ENCODE results near the gene DCTN2.
"Not testable (repeated sequence)": the region's sequence is repeated elsewhere in the genome, so short reads cannot be mapped to it uniquely, and the experiment has no call there.

The DCTN2 gene

DNA sequence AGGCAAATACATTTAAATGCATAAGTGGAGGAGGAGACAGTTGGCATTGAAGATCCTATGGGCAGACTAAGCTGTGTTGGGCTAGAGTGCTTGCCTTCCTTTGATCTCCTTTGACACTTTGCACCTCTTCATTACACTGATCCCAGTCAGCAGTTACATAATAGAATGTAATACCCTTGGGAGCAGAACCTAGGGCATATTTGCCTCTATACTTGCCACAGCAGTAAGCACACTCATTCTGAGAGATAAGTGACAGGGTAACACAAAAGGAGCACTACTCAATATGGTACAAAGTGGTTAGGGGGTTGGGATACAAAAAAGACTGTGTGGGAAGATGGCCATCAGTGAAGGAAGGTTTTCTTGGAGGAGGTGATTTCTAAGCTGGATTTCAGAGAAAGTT lies 50.2 kb downstream of the DCTN2 start:
- TF ChIP-seq, protein P1, sequence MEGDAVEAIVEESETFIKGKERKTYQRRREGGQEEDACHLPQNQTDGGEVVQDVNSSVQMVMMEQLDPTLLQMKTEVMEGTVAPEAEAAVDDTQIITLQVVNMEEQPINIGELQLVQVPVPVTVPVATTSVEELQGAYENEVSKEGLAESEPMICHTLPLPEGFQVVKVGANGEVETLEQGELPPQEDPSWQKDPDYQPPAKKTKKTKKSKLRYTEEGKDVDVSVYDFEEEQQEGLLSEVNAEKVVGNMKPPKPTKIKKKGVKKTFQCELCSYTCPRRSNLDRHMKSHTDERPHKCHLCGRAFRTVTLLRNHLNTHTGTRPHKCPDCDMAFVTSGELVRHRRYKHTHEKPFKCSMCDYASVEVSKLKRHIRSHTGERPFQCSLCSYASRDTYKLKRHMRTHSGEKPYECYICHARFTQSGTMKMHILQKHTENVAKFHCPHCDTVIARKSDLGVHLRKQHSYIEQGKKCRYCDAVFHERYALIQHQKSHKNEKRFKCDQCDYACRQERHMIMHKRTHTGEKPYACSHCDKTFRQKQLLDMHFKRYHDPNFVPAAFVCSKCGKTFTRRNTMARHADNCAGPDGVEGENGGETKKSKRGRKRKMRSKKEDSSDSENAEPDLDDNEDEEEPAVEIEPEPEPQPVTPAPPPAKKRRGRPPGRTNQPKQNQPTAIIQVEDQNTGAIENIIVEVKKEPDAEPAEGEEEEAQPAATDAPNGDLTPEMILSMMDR (IDR thresholded peaks at IDR 0.05; ENCODE audit: control insufficient read depth, extremely low read depth, insufficient read depth): no peak
- no peak overlapping the region for H3K4me3 ChIP-seq (ENCODE audit: low read depth, low read length)
- DNase-seq (ENCODE audit: low read depth): no peak

DNA sequence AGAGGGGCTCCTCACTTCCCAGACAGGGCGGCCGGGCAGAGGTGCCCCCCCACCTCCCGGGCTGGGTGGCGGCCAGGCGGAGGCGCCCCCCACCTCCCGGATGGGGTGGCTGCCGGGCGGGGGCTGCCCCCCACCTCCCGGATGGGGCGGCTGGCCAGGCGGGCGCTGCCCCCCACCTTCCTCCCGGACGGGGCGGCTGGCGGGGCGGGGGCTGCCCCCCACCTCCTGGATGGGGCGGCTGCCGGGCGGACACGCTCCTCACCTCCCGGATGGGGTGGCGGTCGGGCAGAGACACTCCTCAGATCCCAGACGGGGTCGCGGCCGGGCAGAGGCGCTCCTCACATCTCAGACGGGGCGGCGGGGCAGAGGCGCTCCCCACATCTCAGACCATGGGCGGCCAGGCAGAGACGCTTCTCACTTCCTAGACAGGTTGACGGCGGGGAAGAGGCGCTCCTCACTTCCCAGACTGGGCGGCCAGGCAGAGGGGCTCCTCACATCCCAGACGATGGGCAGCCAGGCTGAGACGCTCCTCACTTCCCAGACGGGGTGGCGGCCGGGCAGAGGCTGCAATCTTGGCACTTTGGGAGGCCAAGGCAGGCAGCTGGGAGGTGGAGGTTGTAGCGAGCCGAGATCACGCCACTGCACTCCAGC lies 51.8 kb downstream of the DCTN2 start:
- not testable (repeated sequence) for H3K4me3 ChIP-seq (ENCODE audit: low read depth, low read length); DNase-seq (ENCODE audit: low read depth)

DNA sequence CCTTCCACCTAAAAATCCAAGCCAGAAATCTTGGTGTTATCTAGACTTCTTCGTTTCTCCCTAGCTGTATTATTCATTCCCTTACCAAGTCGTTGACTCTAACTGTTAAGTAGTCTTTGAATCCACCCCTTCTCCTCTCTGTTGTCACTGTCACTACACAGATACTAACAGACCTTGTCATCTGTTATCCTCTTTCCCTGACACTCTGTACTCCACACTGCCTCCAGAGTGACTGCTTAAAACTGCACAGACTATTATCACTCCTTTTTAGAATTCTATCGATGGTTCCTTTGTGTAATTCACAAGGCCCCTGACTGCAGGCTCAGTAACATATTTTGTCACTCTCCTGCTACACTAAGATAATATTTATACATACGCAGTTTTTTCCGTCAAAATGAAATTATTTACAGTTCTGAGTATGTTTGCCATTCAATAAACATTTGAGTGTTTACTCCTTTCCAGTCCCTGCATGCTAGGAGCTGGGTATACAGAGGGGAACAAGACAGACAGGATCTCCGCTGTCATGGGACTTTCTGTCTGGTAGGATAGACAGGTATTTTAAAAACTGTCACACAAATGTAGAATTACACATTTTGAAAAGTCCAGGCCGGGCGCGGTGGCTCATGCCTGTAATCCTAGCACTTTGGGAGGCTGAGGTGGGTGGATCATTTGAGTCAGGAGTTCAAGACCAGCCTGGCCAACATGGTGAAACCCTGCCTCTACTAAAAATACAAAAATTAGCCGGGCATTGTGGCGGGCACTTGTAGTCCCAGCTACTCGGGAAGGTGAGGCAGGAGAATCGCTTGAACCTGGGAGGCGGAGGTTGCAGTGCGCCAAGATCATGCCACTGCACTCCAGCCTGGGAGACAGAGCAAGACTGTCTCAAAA lies 55.4 kb downstream of the DCTN2 start:
- TF ChIP-seq, protein P1 (IDR thresholded peaks at IDR 0.05; ENCODE audit: control insufficient read depth, extremely low read depth, insufficient read depth): peak; percentile 26; the same call in 1 of the 2 replicates
- H3K4me3 ChIP-seq (ENCODE audit: low read depth, low read length): no peak overlapping the region
- no peak for DNase-seq (ENCODE audit: low read depth)

DNA sequence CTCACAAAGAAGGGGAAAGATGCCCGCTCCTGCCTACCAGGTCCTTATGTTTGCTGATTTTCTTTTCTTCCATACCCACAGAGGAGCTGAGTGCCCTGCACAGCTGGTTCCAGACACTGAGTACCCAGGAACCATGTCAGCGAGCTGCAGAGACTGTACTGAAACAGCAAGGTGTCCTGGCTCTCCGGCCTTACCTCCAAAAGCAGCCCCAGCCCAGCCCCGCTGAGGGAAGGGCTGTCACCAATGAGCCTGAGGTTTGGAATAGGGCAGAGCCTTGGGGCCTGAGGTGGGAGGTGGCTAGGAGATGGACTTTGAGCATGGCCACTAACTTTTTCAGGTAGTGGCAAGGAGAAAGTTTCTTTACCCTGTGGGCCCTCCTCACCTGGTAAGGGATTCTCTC lies 56.9 kb downstream of the DCTN2 start:
- DNase-seq (ENCODE audit: low read depth): no peak
- TF ChIP-seq, protein P1 (IDR thresholded peaks at IDR 0.05; ENCODE audit: control insufficient read depth, extremely low read depth, insufficient read depth): no peak
- no peak overlapping the region for H3K4me3 ChIP-seq (ENCODE audit: low read depth, low read length)

DNA sequence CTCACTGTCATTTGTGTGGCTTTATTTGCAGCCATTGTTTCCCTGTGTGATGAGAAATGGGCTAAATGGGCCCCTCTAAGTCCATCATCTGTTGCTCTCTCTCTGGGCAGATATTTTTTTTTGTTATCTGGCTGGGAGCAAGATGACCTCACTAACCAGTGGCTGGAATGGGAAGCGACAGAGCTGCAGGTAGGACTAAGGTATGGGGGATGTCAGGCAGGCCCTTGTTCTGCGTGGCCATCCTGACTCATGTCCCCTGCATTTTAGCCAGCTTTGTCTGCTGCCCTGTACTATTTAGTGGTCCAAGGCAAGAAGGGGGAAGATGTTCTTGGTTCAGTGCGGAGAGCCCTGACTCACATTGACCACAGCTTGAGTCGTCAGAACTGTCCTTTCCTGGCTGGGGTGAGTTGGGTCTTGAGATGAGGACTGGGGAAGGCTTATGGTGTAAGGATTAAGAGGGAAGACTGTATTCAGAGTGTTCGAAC lies 57.8 kb downstream of the DCTN2 start:
- no peak for DNase-seq (ENCODE audit: low read depth)
- H3K4me3 ChIP-seq (ENCODE audit: low read depth, low read length): peak overlapping the region; percentile 98
- TF ChIP-seq, protein P1 (IDR thresholded peaks at IDR 0.05; ENCODE audit: control insufficient read depth, extremely low read depth, insufficient read depth): no peak

DNA sequence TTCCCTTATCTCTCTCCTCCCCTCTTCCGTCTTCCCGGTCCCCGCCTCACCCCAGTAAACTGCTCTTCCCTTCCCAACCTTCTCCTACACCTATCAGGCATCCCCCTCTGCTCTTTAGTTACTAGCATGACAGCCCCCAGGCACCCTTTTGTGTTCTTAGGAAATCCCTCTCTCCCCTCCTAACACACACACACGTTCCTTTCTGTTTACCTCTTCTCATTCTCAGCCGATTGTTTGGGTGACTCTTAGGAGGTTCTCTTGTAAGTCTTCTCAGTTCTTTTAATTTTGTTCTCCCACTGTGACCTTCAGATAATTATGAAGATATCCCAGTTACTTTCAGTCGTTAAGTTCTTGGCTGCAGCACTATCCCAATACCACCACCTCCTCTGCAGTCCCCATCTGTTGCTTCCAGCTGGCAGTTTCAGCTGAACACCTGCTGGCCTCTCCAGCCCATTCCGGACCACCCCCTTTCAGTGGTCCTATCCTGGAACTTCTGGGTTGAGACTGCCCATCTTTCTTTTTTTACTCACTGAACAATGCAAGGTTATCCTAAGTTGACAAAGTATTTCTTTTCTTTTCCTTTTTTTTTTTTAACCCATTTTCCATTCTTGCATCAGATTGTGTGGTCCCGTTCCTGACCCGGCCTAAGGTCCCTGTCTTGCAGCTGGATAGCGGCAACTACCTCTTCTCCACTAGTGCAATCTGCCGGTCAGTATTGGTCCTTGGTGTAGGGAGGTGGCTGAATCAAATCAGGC lies 58.4 kb downstream of the DCTN2 start:
- TF ChIP-seq, protein P1 (IDR thresholded peaks at IDR 0.05; ENCODE audit: control insufficient read depth, extremely low read depth, insufficient read depth): no peak
- DNase-seq (ENCODE audit: low read depth): no peak
- H3K4me3 ChIP-seq (ENCODE audit: low read depth, low read length): peak overlapping the region; percentile 98

Data from LNCaP clone FGC (cell line).